DOHH2 (cell line): ENCODE data around the gene PCNX2.

Experiments
- H3F3A ChIP-seq: fragments of 200-600 bp; sonication (generic), shearing (Covaris generic); 2 replicates; pipeline ENCODE4 v1.6.0; 2016; ENCODE audit warnings: antibody characterized with exemption, mild to moderate bottlenecking; ENCODE audit not compliant: control insufficient read depth, insufficient read depth
- H3K27ac ChIP-seq: fragments of 200-600 bp; sonication (generic); 2 replicates; pipeline ENCODE4 v1.5.1; 2014; ENCODE audit warnings: low read depth, mild to moderate bottlenecking, low read length, moderate library complexity
- H3K27me3 ChIP-seq: fragments of 200-600 bp; sonication (generic); 2 replicates; pipeline ENCODE4 v1.6.1; 2014; ENCODE audit warnings: mild to moderate bottlenecking, low read length, mixed read lengths; ENCODE audit not compliant: control insufficient read depth
- H3K36me3 ChIP-seq: fragments of 200-600 bp; sonication (generic); 2 replicates; pipeline ENCODE4 v1.6.1; 2014; ENCODE audit warnings: mild to moderate bottlenecking, low read length, moderate library complexity, mixed read lengths; ENCODE audit not compliant: control insufficient read depth
- H3K4me1 ChIP-seq: fragments of 200-600 bp; sonication (generic); 2 replicates; pipeline ENCODE4 v1.6.1; 2014; ENCODE audit warnings: mild to moderate bottlenecking, low read length, mixed read lengths; ENCODE audit not compliant: control insufficient read depth
- H3K4me2 ChIP-seq: fragments of 200-600 bp; sonication (generic); 2 replicates; pipeline ENCODE4 v1.6.0; 2014; ENCODE audit warnings: mild to moderate bottlenecking, low read length, moderate library complexity
- H3K4me3 ChIP-seq: fragments of 200-600 bp; sonication (generic); 2 replicates; pipeline ENCODE4 v1.5.1; 2014; ENCODE audit warnings: mild to moderate bottlenecking, low read length, mixed read lengths
- H3K79me2 ChIP-seq: fragments of 200-600 bp; sonication (generic); 2 replicates; pipeline ENCODE4 v1.6.1; 2014; ENCODE audit warnings: mild to moderate bottlenecking, low read length, mixed read lengths; ENCODE audit not compliant: control insufficient read depth
- H3K9me2 ChIP-seq: fragments of 200-600 bp; sonication (generic); replicated peaks from 2 replicates; pipeline ENCODE4 v1.6.1; 2014; ENCODE audit warnings: mild to moderate bottlenecking, low read length, mixed read lengths; ENCODE audit not compliant: control insufficient read depth
- H3K9me3 ChIP-seq: fragments of 200-600 bp; sonication (generic); 2 replicates; pipeline ENCODE4 v1.6.1; 2014; ENCODE audit warnings: antibody characterized with exemption, low read length, mixed read lengths; ENCODE audit not compliant: control insufficient read depth, insufficient read depth
- H4K20me1 ChIP-seq: fragments of 200-600 bp; sonication (generic); 2 replicates; pipeline ENCODE4 v1.6.0; 2014; ENCODE audit warnings: low read depth, mild to moderate bottlenecking, antibody characterized with exemption, low read length, moderate library complexity; ENCODE audit not compliant: control insufficient read depth, insufficient read depth
- CTCF ChIP-seq: fragments of 200-600 bp; sonication (generic); IDR thresholded peaks from one replicate; pipeline ENCODE4 v1.5.1; 2014; ENCODE audit warnings: antibody characterized with exemption, mild to moderate bottlenecking, low read depth, low read length; ENCODE audit not compliant: poor library complexity, severe bottlenecking
- EZH2phosphoT487 ChIP-seq: fragments of 200-600 bp; sonication (generic); IDR thresholded peaks from 2 replicates; pipeline ENCODE4 v1.6.1; 2017; ENCODE audit warnings: borderline replicate concordance, mild to moderate bottlenecking, antibody characterized with exemption, low read length, moderate library complexity, mixed read lengths

PCNX2 gene

DNA sequence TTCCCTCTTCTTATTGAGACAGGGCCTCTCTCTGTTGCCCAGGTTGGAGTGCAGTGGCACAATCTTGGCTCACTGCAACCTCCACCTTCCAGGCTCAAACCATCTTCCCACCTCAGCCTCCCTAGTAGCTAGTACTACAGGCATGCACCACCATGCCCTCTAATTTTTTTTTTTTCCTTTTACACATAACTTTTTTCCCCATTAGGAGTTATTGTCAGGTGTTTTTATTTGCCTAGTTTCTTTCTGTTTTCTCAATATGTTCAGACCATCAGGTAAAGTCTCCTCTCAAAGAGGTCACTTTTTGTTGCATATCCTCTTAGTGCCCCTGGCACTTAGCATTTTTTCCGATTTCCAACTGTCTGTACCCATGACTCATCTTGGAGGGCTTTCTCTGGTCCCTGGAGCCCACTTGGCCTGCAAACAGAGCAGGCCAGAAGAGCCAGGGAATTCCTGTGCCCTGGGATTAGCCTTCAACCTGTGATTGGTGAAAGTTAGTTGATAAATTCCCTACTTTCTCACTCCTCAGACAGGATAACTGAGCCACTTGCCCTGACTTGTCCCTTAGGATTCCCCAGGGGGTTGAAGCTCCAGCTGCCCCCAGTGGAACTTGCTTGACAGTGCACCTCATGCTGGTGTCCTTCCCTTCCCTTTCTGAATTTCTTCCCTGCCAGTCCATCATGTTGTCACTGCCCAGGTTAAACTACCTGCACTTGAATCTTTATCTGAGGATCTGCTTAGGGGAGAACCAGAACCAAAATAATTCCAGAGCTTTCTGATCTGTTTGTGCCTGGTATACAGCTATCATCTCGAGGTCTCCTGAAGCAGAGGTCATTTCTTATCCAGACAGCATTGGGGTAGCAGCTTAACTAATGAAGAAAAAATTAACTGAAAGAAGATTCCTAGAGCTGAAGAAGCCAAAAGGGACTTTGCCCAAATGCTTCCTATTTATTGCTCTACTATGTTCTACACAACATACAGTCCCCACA lies 342.7 kb downstream of the PCNX2 start:
- Histone ChIP-seq H3K36me3 (peaks cover 16% of the 10 kb centered on the region), H4K20me1 (no peaks in the 10 kb centered on the region; the same call in 1 of the 2 replicates), H3K4me2 (peak overlapping the region; percentile 90), H3K9me2 (no peaks in the 10 kb centered on the region; the same call in 1 of the 2 replicates), H3K27ac (no peak overlapping the region), H3K4me3 (peak overlapping the region; percentile 22), H3K4me1 (peaks cover 35% of the 10 kb centered on the region), H3K27me3 (no peaks in the 10 kb centered on the region), H3K9me3 (no peaks in the 10 kb centered on the region), H3K79me2 (peaks cover 51% of the 10 kb centered on the region), H3F3A (no peaks in the 10 kb centered on the region)
- TF ChIP-seq EZH2phosphoT487 (no peak), CTCF (peak; percentile 75)

DNA sequence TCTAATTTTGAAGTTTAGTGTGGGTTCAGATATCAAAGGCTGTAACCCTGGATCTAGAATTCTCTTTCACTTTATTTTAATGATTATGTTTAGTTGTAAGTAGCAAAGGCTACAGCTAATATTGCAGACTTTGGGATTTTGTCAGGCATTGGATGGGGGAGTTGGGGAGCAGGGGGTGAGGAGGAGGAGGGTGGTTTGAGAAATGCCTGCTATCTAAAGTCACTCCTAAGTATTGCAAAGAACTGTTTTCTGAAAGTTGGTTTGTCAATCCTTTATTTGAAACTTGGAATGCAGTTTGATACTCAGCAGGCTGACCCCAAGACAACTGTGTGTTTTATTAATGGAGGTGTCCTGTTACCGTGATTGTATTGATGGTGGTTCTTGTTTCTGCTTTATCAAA lies 343.9 kb downstream of the PCNX2 start:
- Histone ChIP-seq H3K4me2 (peak overlapping the region; percentile 90), H3K9me2 (no peaks in the 10 kb centered on the region; the same call in 1 of the 2 replicates), H3K27ac (peak overlapping the region; percentile 24; the same call in 1 of the 2 replicates), H3K79me2 (peaks cover 51% of the 10 kb centered on the region), H4K20me1 (no peaks in the 10 kb centered on the region; the same call in 1 of the 2 replicates), H3K36me3 (peaks cover 8% of the 10 kb centered on the region), H3K4me3 (peak overlapping the region; percentile 84), H3K4me1 (peaks cover 35% of the 10 kb centered on the region), H3K27me3 (no peaks in the 10 kb centered on the region), H3K9me3 (no peaks in the 10 kb centered on the region), H3F3A (no peaks in the 10 kb centered on the region)
- no peak for TF ChIP-seq EZH2phosphoT487
- no peak for TF ChIP-seq CTCF

GRCh38 chr1:232951180-232951579 lies 344.3 kb downstream of the PCNX2 start:
- Histone ChIP-seq H3K4me1 (peaks cover 35% of the 10 kb centered on the region), H4K20me1 (no peaks in the 10 kb centered on the region; the same call in 1 of the 2 replicates), H3K9me3 (no peaks in the 10 kb centered on the region), H3K9me2 (no peaks in the 10 kb centered on the region; the same call in 1 of the 2 replicates), H3K27me3 (no peaks in the 10 kb centered on the region), H3K27ac (peak overlapping the region; percentile 24), H3K79me2 (peaks cover 51% of the 10 kb centered on the region), H3F3A (no peaks in the 10 kb centered on the region), H3K36me3 (peaks cover 6% of the 10 kb centered on the region), H3K4me3 (peak overlapping the region; percentile 84), H3K4me2 (peak overlapping the region; percentile 90)
- TF ChIP-seq CTCF (no peak), EZH2phosphoT487 (no peak)
